ENCODE data around the gene CCDC66. TPM values are rescaled to one million over a fixed set of nuclear protein-coding genes. Genes with fewer than 3 reads are reported as not detected.

The CCDC66 gene
- total and polyA plus RNA-seq, 2 of the 4 experiments (the other 2 are of a cell fraction) = 6.0 to 9.1 TPM

DNA sequence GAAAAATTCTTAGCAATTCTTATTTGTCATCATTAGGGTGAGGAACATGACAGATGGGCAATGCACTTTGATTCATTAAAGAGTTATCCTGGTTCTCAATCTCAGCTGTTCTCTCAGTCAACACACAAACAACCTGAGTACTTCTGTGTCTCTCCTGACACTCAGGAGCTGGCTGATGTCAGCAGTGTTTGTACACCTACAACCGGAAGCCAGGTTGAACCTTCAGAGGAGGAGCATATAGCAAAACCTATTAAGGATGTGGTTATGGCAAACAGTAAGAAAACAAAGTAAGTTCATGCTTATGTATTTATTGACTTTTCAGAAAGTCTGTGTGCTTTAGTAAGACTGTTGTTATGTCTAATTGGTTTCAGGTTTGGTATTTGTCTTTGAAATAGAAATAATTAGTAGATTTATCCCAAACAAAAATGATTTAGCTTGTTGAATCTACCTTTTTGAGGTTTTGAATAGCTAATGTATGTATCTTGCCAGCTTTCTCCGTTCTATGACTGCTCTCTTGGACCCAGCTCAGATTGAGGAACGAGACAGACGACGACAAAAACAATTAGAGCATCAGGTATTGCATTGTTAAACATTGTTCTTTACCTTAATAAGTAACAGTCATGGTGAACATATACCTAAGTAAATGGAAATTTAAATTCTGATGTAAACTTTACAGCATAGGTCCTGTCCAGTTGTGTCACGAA is 36.6 kb downstream of the CCDC66 start:
- no peak overlapping the region for H3K4ac ChIP-seq (ENCODE audit: low read depth, low read length)
- H4K91ac ChIP-seq (ENCODE audit: insufficient read depth, low read depth, low read length) = no peak overlapping the region
- in situ Hi-C loops (cut with MboI; ENCODE audit: low sequenced_read_pairs) = no loop called here
- H3K4me1 ChIP-seq (ENCODE audit: control insufficient read depth, insufficient read depth, low read length) = peaks cover 10% of the 10 kb centered on the region
- H3K4me2 ChIP-seq (ENCODE audit: low read depth, low read length) = no peak overlapping the region
- 0 out of 2 replicates have a peak, but pooled peaks cover 2% of the 10 kb centered on the region for H4K20me1 ChIP-seq (ENCODE audit: insufficient read depth, low read length)
- POLR2A ChIA-PET (ENCODE audit: unreplicated experiment) = no interaction called here
- CTCF ChIA-PET = no interaction called here
- no TSS peak for BruUV-seq (replicated peaks)
- no peak overlapping the region for H4K5ac ChIP-seq (ENCODE audit: low read depth, low read length)
- no peak overlapping the region for H3K18ac ChIP-seq (ENCODE audit: low read depth, low read length)
- H2BK120ac ChIP-seq (ENCODE audit: low read depth, low read length) = no peak overlapping the region
- H3K56ac ChIP-seq (ENCODE audit: extremely low read depth, insufficient read depth, low read length) = no peak overlapping the region
- no peak overlapping the region for H2BK15ac ChIP-seq (ENCODE audit: low read depth, low read length)
- dilution Hi-C loops (cut with HindIII; ENCODE audit: low sequenced_read_pairs, unreplicated experiment) = no loop called here
- peaks cover 0 to 7% of the 10 kb centered on the region in 2 experiments; a peak in 3 of 4 replicates for H3K79me1 ChIP-seq (ENCODE audit: low read depth in 1 of 2, low read length in 2 of 2)
- no peaks in the 10 kb centered on the region for H3K27me3 ChIP-seq (ENCODE audit: control insufficient read depth, insufficient read depth, low read length)
- no peak overlapping the region for H2BK5ac ChIP-seq (ENCODE audit: low read depth, low read length, poor library complexity, severe bottlenecking)
- H3K36me3 ChIP-seq (ENCODE audit: control insufficient read depth, insufficient read depth, low read length) = peaks cover 3% of the 10 kb centered on the region
- no peak for DNase-seq
- H3K9ac ChIP-seq (ENCODE audit: low read depth, low read length) = no peak overlapping the region
- no peak overlapping the region for H3K27ac ChIP-seq (ENCODE audit: insufficient read depth, low read length)
- no peak overlapping the region for H4K8ac ChIP-seq (ENCODE audit: low read depth in 2 of 2, low read length in 2 of 2)
- ATAC-seq (ENCODE audit: low read depth) = no peak
- H3K9me1 ChIP-seq (ENCODE audit: insufficient read depth, low read length) = peaks cover 5% of the 10 kb centered on the region; the same call in 1 of the 2 replicates
- no peak overlapping the region for H2AFZ ChIP-seq (replicated peaks; ENCODE audit: low read length, poor library complexity)
- H3K9me3 ChIP-seq (ENCODE audit: control insufficient read depth, insufficient read depth, low read length) = no peaks in the 10 kb centered on the region
- no peak for TF ChIP-seq MAZ (IDR thresholded peaks at IDR 0.05; ENCODE audit: borderline replicate concordance, low read depth, low read length)
- TF ChIP-seq CEBPB (IDR thresholded peaks at IDR 0.05; ENCODE audit: low read depth, low read length) = no peak
- no peak for TF ChIP-seq CHD1 (IDR thresholded peaks at IDR 0.05; ENCODE audit: low read depth, low read length)
- TF ChIP-seq RFX5 (IDR thresholded peaks at IDR 0.05; ENCODE audit: low read depth, low read length) = no peak
- no peak overlapping the region for H2AK5ac ChIP-seq (ENCODE audit: low read depth, low read length)
- H2AK9ac ChIP-seq (replicated peaks; ENCODE audit: low read depth, low read length, poor library complexity) = no peak overlapping the region
- intact Hi-C loops (cut with micrococcal nuclease) = no loop called here
- no peak overlapping the region for H3K23ac ChIP-seq (ENCODE audit: low read depth, low read length)
- H3K14ac ChIP-seq (replicated peaks; ENCODE audit: low read depth, low read length) = no peak overlapping the region
- H3K4me3 ChIP-seq (ENCODE audit: insufficient read depth, low read depth, low read length) = no peak overlapping the region
- WGBS, 2 experiments (ENCODE audit: extremely low coverage in 2 of 2, insufficient read length in 1 of 2) = no CpG with 5 or more reads among the region's 6 CpGs
- H2BK20ac ChIP-seq (ENCODE audit: low read depth, low read length) = no peak overlapping the region
